GM21576 (cell line): ENCODE measurements around the gene PIK3R4.

Source experiments
- ATAC-seq: cut with Tn5 transposase; IDR thresholded peaks from one replicate; pipeline ENCODE4 v1.9.1; 2021; ENCODE audit warnings: mild to moderate bottlenecking, moderate library complexity; ENCODE audit not compliant: unreplicated experiment

Gene PIK3R4

GRCh38 chr3:130741946-130742610 lies 4.6 kb downstream of the PIK3R4 start:
- ATAC-seq: no peak

- ATAC-seq: no peak
Observed at GRCh38 chr3:130739848-130740247, 6.8 kb downstream of the PIK3R4 start.

- ATAC-seq: no peak
Observed at GRCh38 chr3:130738241-130738640, 8.4 kb downstream of the PIK3R4 start.

GRCh38 chr3:130737622-130738021 lies 9.0 kb downstream of the PIK3R4 start:
- ATAC-seq: no peak

GRCh38 chr3:130733236-130733875 lies 13.3 kb downstream of the PIK3R4 start:
- no peak for ATAC-seq

- ATAC-seq: no peak
Observed at GRCh38 chr3:130732501-130732900, 14.1 kb downstream of the PIK3R4 start.

- no peak for ATAC-seq
Observed at GRCh38 chr3:130731817-130732216, 14.8 kb downstream of the PIK3R4 start.

- ATAC-seq: no peak
Observed at GRCh38 chr3:130729154-130729553, 17.5 kb downstream of the PIK3R4 start.

- ATAC-seq: no peak
Observed at GRCh38 chr3:130728037-130728436, 18.6 kb downstream of the PIK3R4 start.

GRCh38 chr3:130725746-130726145 lies 20.9 kb downstream of the PIK3R4 start:
- no peak for ATAC-seq

GRCh38 chr3:130715616-130716015 lies 31.0 kb downstream of the PIK3R4 start:
- ATAC-seq: no peak

- ATAC-seq: no peak
Observed at GRCh38 chr3:130712718-130713423, 33.8 kb downstream of the PIK3R4 start.

- ATAC-seq: no peak
Observed at GRCh38 chr3:130711565-130712324, 34.9 kb downstream of the PIK3R4 start.

GRCh38 chr3:130709671-130710070 lies 37.0 kb downstream of the PIK3R4 start:
- ATAC-seq: no peak

- no peak for ATAC-seq
Observed at GRCh38 chr3:130707902-130708601, 38.6 kb downstream of the PIK3R4 start.

GRCh38 chr3:130705501-130705900 lies 41.1 kb downstream of the PIK3R4 start:
- no peak for ATAC-seq

GRCh38 chr3:130702985-130703384 lies 43.6 kb downstream of the PIK3R4 start:
- ATAC-seq: no peak

- no peak for ATAC-seq
Observed at GRCh38 chr3:130700541-130700940, 46.1 kb downstream of the PIK3R4 start.

GRCh38 chr3:130699765-130700164 lies 46.9 kb downstream of the PIK3R4 start:
- no peak for ATAC-seq

GRCh38 chr3:130693314-130693713 lies 53.3 kb downstream of the PIK3R4 start:
- no peak for ATAC-seq

GRCh38 chr3:130692455-130692854 lies 54.2 kb downstream of the PIK3R4 start:
- no peak for ATAC-seq
